Measurements from ENCODE around the gene NLRC5.
"Not testable (repeated sequence)": the region's sequence is repeated elsewhere in the genome, so short reads cannot be mapped to it uniquely, and the experiment has no call there.

Gene NLRC5

DNA sequence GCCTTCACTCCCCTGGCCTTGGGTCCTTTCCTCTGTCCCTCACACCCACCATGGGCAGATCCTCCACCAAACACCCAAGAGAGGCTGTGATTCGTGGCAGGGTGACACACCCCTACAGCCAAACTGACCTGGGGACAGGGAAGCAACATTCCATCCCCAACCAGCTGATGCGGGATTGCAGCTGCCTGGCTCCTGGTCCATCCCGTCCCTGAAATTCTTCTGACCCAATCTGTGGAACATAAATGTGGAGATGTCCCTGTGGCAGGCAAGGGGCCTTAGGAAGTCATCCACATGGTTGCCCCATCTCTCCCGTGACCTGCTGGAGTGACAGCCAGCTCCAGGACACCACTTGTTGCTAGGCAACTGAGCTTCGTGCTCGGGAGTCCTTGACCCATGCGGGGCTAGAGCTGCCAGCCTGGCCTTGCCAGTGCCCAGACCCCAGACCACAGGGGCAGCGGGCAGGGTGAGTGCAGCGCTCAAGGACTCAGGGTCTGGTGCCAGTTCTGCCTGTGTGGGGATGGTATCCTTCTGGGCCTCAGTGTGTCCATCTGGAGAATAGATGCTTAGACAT is 69.0 kb downstream of the NLRC5 start:
- FAIRE-seq (no peak), DNase-seq (ENCODE audit: insufficient read length, low spot score) (no peak)
- no peak for TF ChIP-seq POLR2A (IDR thresholded peaks at IDR 0.05; ENCODE audit: low read depth, low read length)

- no peak for DNase-seq (ENCODE audit: insufficient read length, low spot score)
- TF ChIP-seq POLR2A (IDR thresholded peaks at IDR 0.05; ENCODE audit: low read depth, low read length), result no peak
- no peak for FAIRE-seq
These were observed 71.1 kb downstream of the NLRC5 start for GRCh38 chr16:57060323-57061083.

DNA sequence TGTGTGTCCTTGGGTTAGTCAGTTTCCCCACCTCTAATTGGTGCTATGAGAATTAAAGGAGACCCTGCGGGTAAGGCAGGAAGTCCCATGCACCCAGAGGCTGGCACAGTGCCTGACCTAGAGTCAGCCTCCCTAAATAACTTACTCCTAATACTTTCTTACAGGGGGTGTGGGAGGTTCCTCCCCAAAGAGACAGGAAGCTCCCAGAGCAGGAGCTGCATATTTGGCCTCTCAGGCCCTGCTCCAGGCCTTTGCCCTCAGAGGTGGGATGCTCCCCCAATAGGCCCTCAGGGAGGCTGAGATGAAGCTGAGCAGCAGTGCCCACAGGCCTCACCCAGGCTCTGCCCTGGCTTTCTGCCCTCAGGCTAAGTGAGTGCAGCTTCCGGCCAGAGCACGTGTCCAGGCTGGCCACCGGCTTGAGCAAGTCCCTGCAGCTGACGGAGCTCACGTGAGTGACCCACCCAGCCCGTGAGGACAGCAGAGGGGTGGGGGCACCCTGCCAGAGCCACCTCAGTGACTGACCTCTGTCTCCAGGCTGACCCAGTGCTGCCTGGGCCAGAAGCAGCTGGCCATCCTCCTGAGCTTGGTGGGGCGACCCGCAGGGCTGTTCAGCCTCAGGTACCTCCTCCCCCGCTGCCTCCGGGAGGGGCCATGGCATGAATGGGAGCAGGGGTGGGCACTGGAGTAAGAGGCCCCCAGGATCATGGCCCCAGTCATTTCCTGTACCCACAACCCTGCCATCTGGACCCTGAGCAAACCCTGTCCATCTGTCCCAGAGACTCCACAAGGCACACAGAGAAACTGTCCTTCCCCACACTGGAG is 71.9 kb downstream of the NLRC5 start:
- no peak for FAIRE-seq

DNA sequence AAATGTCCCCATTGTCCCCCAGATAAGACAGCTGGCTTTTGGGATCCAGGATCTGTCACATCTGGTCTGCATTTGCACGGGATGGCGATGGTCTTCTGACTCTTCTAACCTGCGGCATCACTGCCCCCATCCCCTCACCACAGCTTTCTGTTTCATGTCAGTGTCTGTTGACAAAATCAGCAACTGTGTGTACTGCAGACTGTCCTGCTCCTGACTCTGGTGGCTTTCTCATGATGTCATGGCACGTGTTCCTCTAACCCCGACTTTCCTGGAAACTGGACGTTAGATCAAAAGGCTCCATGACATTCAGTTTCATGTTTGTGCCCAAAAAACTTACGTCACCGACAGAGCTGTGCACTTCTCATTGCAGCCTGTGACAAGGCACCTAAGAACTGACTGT is 73.0 kb downstream of the NLRC5 start:
- DNase-seq (ENCODE audit: insufficient read length, low spot score), result no peak
- TF ChIP-seq POLR2A (IDR thresholded peaks at IDR 0.05; ENCODE audit: low read depth, low read length), result no peak
- FAIRE-seq, result no peak

More for the DNA sequence above, 71.9 kb downstream of the NLRC5 start:
- DNase-seq (ENCODE audit: insufficient read length, low spot score), result peak; percentile 61
- no peak for TF ChIP-seq POLR2A (IDR thresholded peaks at IDR 0.05; ENCODE audit: low read depth, low read length)

DNA sequence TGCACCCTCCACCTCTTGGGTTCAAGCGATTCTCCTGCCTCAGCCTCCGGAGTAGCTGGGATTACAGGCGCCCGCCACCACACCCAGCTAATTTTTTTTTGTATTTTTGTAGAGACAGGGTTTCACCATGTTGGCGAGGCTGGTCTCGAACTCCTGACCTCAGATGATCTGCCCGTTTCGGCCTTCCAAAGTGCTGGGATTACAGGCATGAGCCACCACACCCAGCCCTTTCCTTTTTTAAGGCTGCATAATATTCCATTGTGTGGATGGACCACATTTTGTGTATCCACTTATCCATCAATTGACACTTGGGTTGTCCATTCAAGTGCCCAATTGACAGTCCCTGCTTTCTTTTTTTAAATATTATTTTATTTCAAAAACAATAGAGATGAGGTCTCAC is 73.8 kb downstream of the NLRC5 start:
- not testable (repeated sequence) for FAIRE-seq; DNase-seq (ENCODE audit: insufficient read length, low spot score)

DNA sequence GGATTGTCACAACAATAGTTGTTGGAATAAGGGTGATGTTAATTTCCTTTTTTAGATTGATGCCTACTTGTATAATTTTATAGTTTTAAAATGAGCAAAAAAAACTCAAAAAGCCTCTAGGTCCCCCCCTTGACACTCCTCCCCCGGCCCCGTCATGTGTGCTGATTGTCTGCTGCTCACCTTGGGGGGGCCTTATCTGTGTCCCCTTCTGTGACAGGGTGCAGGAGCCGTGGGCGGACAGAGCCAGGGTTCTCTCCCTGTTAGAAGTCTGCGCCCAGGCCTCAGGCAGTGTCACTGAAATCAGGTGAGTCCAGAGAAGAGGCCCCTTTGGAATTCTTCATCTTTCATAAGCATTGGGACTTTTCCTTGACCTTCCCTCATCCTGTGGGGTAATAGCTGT is 75.6 kb downstream of the NLRC5 start:
- no peak for TF ChIP-seq POLR2A (IDR thresholded peaks at IDR 0.05; ENCODE audit: low read depth, low read length)
- FAIRE-seq (no peak), DNase-seq (ENCODE audit: insufficient read length, low spot score) (no peak)

DNA sequence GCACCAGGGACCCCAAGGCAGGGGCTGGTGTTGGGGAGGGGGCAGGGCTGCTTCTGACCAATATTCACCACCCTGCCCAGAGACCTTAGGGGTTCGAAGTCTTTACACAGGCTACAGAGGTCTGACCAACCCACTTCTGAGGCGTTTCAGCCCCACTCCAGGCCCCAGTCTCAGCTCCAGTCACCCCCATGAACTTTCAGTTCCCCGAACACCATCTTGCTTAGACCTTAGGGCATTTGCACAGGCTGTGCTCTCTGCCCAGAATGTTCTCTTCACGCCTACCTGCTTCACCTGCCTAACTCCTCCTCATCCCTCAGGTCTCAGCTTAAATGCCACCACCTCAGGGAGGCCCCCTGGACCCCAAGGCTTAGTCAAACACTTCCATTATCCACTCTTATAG is 77.3 kb downstream of the NLRC5 start:
- DNase-seq (ENCODE audit: insufficient read length, low spot score), result no peak
- TF ChIP-seq POLR2A (IDR thresholded peaks at IDR 0.05; ENCODE audit: low read depth, low read length), result no peak
- FAIRE-seq, result no peak

- FAIRE-seq (no peak), DNase-seq (ENCODE audit: insufficient read length, low spot score) (no peak)
- TF ChIP-seq POLR2A (IDR thresholded peaks at IDR 0.05; ENCODE audit: low read depth, low read length), result no peak
These were observed 78.0 kb downstream of the NLRC5 start for GRCh38 chr16:57067347-57067746.

- no peak for FAIRE-seq
- TF ChIP-seq POLR2A (IDR thresholded peaks at IDR 0.05; ENCODE audit: low read depth, low read length), result no peak
- no peak for DNase-seq (ENCODE audit: insufficient read length, low spot score)
These were observed 79.7 kb downstream of the NLRC5 start for GRCh38 chr16:57069053-57069452.

DNA sequence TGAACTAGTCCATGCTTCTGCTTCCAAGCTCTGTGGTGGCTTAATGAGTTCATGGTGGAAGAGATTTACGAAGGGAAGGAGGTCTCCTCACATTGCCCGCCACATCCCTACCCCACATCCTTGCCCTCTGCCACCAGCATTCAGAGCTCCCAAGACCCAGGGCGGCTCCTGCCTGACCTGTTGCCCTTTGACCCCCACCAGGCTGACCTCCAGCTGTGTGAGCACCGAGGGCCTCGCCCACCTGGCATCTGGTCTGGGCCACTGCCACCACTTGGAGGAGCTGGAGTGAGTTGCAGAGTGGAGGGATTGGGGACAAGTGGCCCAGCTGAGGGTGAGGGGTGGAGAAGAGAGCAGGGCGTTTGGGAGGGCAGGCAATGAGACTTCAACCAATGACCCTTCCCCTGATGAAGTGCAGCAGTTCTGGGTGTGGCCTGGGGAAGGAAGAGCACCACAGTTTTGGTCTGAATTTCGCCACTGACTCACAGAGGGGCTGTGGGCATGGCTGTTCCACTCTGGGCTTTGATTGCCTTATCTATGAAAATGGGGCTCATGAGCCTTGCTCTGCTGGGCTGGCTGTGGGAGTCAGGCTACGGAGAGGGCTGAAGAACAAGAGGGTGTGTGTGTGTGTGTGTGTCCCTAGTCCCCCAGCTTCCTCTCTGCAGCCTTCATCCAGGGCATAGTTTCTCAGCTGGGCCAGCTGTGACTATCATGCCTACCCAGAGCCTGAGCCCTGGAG is 80.4 kb downstream of the NLRC5 start:
- DNase-seq (ENCODE audit: insufficient read length, low spot score) (no peak), FAIRE-seq (no peak)
- TF ChIP-seq POLR2A (IDR thresholded peaks at IDR 0.05; ENCODE audit: low read depth, low read length), result no peak

DNA sequence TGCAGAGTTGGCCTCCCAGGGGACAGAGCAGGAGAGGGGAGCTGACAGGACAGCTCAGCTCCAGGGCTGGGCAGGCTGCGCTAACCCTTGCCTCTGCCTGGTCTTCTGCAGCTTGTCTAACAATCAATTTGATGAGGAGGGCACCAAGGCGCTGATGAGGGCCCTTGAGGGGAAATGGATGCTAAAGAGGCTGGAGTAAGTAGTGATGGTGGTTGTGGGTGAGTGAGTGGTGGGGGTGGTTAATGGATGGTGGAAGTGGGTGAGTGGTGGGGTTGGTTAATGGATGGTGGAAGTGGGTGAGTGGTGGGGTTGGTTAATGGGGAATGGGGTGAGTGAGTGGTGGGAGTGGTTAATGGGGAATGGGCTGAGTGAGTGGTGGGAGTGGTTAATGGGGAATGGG is 81.1 kb downstream of the NLRC5 start:
- TF ChIP-seq POLR2A (IDR thresholded peaks at IDR 0.05; ENCODE audit: low read depth, low read length), result no peak
- FAIRE-seq (no peak), DNase-seq (ENCODE audit: insufficient read length, low spot score) (no peak)

DNA sequence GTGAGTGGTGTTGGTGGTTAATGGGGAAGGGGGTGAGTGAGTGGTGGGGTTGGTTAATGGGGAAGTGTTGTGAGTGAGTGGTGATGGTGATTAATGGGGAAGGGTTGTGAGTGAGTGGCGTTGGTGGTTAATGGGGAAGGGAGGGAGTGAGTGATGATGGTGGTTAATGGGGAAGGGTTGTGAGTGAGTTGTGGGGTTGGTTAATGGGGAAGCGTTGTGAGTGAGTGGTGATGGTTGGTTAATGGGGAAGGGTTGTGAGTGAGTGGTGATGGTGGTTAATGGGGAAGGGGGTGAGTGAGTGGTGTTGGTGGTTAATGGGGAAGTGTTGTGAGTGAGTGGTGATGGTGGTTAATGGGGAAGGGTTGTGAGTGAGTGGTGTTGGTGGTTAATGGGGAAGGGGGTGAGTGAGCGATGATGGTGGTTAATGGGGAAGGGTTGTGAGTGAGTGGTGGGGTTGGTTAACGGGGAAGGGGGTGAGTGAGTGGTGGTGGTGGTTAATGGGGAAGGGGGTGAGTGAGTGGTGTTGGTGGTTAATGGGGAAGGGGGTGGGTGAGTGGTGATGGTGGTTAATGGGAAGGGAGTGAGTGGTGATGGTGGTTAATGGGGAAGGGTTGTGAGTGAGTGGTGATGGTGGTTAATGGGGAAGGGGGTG is 81.8 kb downstream of the NLRC5 start:
- DNase-seq (ENCODE audit: insufficient read length, low spot score); FAIRE-seq: not testable (repeated sequence)

DNA sequence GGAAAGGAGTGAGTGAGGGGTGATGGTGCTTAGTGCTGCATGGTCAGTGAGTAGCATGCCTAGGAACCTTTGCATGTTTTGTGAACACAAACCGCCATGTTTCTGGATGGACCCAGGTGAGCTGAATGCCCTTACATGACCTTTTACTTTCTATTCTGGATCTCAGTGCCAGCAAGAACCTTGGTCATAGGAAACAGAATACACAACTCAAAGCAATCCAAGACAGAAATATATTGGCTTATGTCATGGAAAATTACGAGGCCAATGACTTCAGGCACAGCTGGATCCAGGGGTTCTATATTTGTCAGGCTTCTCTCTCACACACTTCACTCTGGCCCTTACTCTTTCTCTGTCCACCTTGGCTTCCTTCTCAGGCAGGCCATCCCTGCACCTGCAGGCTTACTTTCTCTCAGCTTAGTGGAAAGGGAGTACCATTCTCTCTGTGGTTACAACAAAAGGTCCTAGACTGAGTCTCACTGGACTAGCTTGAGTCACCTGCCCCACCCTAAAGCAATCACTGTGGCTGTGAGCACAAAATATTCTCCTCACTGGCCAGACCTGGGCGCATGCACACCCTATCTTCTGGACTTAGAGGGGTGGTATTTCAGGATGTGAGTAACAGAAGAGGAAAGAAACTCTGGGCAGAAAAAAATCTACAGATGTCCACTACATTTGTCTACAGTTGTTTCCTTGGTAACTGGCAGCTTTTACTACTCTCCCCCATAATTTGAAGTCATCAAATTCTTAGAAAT is 82.7 kb downstream of the NLRC5 start:
- FAIRE-seq (peak; percentile 71), DNase-seq (ENCODE audit: insufficient read length, low spot score) (no peak)
- TF ChIP-seq POLR2A (IDR thresholded peaks at IDR 0.05; ENCODE audit: low read depth, low read length), result no peak
